Stimulated activated CD8-positive, alpha-beta memory T cell treated with anti-CD3 and anti-CD28 coated beads, Interleukin-7, amount 100 ng/mL, for 24 hours (primary cell): ENCODE measurements around the gene RIC8B.

ENCODE experiments used
- DNase-seq: peaks from one replicate; pipeline ENCODE4 v3.0.0-alpha.2; 2020; ENCODE audit warnings: low read depth

Gene RIC8B

GRCh38 chr12:106801830-106802533 lies 27.5 kb downstream of the RIC8B start:
- DNase-seq: no peak

GRCh38 chr12:106804668-106805067 lies 30.2 kb downstream of the RIC8B start:
- no peak for DNase-seq

GRCh38 chr12:106814714-106815113 lies 40.2 kb downstream of the RIC8B start:
- no peak for DNase-seq

DNA sequence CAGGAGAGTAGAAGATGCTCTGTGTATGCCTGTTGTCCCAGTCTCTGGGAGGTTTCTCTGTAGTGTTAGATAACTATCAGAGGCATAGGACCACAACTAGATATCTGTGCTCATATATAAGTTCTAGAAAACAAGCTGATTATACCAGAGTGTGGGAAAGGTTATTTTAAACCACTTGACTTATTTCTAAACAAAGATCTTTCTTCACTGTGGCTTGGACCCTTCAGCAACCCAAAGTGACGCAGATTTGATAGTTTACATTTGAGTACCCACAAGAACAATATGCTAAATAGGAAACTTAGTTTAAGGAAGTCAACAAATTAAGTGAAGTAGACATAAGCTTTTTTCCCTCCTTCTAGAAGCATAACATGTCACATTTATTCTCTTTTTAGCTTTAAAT lies 41.3 kb downstream of the RIC8B start:
- DNase-seq: no peak

DNA sequence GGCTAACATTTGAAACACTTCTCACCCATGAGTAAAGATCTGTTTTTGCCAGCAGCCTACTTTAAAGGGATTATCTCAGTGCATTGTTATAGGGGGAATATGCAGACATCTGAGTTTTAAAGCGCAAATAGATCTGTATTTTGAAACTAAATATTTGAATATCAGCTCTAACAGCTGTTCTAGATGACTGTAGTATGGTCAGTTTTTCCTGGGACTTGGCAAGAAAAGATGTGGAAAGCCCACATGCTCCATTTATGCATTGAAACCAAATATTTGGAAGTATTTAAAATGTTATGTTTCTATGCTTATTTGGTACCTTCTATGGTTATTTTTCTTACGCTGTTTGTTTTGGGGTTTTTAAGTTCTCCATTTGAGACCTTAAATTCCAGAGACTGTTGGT lies 41.7 kb downstream of the RIC8B start:
- DNase-seq: no peak

DNA sequence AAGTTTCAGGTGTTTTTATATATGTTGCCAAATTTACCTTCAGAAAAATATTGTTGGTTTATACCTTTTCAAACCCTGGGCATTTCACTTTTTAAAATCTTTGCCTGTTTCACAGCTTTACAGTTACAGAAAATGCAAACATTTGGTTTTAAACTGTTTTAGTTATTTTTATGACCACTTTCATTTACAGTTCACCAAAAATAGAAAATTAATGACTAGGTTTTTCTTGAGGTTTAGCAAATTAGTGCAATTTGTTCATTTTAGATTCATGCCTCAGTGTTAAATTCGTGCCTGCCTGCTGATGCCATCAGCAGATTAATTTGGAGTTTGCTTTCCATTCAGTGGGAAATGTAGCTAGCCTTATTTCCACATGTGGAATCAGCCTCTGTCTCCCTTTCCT lies 45.5 kb downstream of the RIC8B start:
- no peak for DNase-seq

- DNase-seq: no peak
These were observed 57.2 kb downstream of the RIC8B start for GRCh38 chr12:106831699-106832098.

DNA sequence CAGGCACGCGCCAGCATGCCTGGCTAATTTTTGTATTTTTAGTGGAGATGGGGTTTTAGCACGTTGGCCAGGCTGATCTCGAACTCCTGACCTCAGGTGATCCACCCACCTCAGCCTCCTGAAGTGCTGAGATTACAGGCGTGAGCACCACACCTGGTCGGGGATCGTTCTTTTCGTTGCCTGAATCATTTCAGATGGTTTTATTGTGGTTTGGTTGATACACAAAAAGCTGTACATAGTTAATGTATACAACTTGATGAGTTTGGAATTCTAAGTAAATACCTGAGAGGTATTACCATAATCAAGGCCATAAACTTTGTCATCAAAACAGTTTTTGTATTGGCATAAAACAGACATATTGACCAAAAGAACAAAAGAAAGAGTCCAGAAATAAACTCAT lies 63.3 kb downstream of the RIC8B start:
- DNase-seq: no peak

DNA sequence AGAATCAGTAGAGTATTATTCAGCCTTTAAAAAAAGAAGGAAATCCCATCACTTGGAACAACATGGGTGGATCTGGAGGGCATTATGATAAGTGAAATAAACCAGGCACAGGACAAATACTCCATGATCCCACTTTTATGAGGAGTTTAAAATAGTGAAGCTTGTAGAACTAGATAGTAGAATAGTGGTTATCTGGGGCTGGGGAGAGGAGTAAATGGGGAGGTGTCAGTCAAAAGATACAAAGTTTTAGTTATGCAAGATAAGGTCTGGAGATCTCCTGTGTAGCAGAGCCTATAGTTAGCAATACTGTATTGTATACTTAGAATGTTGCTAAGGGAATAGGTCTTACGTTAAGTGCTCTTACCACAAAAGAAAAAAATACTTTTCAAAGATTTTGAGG lies 64.9 kb downstream of the RIC8B start:
- DNase-seq: no peak

GRCh38 chr12:106840243-106840642 lies 65.8 kb downstream of the RIC8B start:
- DNase-seq: no peak

DNA sequence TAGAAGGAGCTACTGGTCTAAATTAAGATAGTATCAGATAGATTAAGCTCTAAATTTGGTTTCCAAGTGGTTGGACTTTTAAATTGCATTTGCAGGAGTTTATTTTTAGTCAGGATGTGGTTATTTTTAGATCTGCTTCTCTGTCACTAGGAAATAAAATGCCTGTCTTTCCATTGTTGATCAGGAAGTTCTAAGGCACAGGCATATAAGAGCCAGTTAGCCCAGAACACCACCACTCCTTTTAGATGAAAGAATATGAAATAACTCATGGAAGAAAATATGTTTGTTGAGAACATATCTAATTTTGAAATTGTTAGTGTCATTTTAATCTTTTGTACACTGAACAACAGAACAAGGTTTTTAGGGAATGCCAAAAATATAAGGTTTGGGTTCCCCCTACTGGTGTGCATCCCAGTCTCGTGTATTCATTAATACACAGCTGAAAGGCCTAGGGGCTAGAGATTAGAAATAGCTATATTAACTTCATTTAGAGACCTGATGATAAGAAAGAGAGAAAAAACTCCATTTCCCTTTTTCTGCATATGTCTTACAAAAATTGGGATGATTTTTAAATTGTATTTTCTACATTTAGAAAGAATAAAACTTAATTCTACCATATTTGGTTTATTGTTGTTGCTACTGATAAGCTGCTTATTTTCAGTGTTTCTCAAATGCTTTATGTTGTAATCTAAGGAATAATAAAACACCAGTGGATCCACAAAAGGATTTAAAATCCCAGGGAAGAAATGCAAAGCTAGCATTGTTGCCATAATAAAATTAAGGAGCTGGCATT lies 67.2 kb downstream of the RIC8B start:
- DNase-seq: peak; percentile 1

- DNase-seq: no peak
These were observed 71.4 kb downstream of the RIC8B start for GRCh38 chr12:106845902-106846301.

GRCh38 chr12:106847861-106848260 lies 73.4 kb downstream of the RIC8B start:
- no peak for DNase-seq

- DNase-seq: no peak
These were observed 76.8 kb downstream of the RIC8B start for GRCh38 chr12:106851306-106851705.

DNA sequence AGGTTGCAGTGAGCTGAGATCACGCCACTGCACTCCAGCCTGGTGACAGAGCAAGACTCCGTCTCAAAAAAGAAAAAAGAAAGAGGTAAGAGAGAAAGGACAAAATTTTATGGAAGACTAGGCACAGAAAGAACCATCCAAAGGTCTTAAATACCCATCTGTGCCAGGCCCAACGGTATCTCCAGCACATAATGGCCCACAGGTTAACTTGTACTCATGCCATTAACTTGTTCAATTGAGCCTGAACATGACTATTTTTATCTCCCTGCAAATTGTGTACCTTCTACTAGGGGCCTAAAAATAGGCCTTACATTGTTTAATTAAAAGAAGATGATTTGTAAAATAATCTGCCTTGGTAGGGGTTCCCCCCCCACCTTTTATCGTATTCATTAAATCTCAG lies 80.2 kb downstream of the RIC8B start:
- no peak for DNase-seq

DNA sequence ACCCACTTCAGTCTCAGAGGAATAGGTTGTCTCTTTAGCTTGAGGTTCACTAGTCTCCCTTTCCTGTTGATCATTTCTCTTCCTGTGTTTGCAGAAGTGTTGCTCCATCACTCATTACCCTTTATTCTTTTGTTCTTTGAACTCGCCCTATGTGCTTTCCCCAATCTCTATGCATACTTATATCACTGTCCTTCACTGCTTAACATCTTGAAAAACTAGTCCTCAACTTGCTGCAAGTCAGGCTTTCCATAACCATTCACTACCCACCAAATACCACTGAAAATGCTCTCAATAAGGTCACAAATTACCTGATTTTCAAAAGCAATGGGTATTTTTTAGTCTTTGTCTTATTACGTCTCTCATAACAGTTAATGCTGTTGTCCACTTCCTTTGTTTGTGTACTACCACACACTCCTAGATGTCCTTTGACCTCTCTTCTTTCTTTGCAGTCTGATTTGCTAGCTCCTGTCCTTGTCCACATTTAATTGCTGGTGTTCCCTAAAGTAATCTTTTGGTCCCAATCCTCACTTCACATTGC lies 80.8 kb downstream of the RIC8B start:
- DNase-seq: no peak

DNA sequence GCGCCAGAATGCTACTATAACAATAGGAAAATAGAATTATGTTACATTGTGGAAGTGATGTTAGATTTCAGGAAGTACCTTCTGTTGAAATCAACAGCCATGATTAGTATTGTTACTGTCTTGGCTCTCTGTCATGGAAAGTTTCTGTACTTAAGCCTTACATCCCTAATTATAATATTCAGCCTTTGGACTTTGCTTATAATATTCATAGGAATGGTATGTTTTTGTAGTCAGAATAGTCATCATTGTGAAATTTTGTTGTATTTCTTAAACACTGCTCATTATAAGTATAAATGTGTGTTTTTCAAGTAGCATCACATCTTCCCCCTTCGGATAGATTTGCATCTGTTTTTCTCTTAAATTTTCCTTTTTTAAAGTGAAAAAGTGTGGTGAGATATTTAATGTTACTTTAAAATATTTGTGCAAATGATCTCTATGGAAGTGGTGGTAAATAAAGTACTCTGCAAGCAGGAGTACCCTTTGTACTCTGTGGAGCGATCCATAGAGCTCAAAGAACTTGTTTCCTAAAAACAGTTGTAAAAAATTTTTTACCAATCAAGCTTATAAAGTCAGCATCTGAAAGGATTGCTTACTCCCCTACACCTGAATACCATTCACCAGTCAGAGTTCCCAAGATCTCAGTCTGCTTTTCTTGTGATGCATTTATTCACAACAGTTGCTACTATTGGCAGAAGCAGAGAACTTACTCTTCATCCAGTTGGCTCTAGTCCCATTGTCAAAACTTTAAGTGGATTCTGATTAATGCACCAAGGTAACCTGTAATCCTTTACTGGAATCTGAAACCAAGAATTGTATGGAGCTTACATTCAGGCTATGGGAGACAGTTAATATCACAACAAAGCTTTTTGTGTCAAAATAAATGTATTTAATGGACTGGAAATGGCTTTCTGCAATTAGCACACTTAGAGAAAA lies 87.8 kb downstream of the RIC8B start:
- no peak for DNase-seq

DNA sequence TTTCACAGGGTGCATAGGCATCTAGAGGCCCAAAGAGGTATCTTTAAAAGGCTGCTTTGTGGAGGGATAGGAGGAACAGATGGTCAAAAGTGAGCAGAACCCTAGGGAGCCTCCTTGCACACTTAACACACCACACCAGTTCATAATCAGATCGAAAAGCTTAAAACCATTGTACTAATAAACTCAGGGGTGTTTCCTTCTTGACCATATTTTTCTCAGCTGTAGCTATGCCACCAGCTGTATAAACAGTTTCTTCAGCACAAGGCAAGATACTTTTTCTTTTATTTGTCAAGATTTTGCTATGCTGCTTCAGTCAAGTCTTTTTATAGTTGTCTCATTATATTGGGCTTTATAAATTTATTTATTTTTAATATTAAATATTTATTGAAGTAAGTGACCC lies 88.7 kb downstream of the RIC8B start:
- no peak for DNase-seq

- DNase-seq: no peak
These were observed 91.2 kb downstream of the RIC8B start for GRCh38 chr12:106865683-106866082.

GRCh38 chr12:106866426-106867080 lies 92.1 kb downstream of the RIC8B start:
- no peak for DNase-seq

GRCh38 chr12:106867651-106868050 lies 93.2 kb downstream of the RIC8B start:
- DNase-seq: no peak
